AG09309 (cell line): Measurements from ENCODE around the gene NEAT1.
A peak's percentile ranks its signal among the peaks of the same experiment; 100 is the strongest.
"Not testable (repeated sequence)": the region's sequence is repeated elsewhere in the genome, so short reads cannot be mapped to it uniquely, and the experiment has no call there.

Source experiments
- DNase-seq: peaks from one replicate; pipeline ENCODE4 v3.0.0-alpha.2; 2010; ENCODE audit warnings: low read depth
- H3K4me3 ChIP-seq: 2 replicates; pipeline ENCODE4 v1.5.1; 2011; ENCODE audit warnings: mild to moderate bottlenecking, low read depth, low read length, moderate library complexity; ENCODE audit not compliant: control insufficient read depth
- TF ChIP-seq, protein P1 (sequence below): IDR thresholded peaks from 2 replicates; pipeline ENCODE4 v1.5.1; 2011; ENCODE audit warnings: mild to moderate bottlenecking, low read depth, low read length, inconsistent platforms; ENCODE audit not compliant: insufficient read depth, control insufficient read depth; ENCODE audit errors: missing control alignments

Gene NEAT1

GRCh38 chr11:65454311-65454695 lies 31.7 kb downstream of the NEAT1 start:
- TF ChIP-seq, protein P1, sequence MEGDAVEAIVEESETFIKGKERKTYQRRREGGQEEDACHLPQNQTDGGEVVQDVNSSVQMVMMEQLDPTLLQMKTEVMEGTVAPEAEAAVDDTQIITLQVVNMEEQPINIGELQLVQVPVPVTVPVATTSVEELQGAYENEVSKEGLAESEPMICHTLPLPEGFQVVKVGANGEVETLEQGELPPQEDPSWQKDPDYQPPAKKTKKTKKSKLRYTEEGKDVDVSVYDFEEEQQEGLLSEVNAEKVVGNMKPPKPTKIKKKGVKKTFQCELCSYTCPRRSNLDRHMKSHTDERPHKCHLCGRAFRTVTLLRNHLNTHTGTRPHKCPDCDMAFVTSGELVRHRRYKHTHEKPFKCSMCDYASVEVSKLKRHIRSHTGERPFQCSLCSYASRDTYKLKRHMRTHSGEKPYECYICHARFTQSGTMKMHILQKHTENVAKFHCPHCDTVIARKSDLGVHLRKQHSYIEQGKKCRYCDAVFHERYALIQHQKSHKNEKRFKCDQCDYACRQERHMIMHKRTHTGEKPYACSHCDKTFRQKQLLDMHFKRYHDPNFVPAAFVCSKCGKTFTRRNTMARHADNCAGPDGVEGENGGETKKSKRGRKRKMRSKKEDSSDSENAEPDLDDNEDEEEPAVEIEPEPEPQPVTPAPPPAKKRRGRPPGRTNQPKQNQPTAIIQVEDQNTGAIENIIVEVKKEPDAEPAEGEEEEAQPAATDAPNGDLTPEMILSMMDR: no peak
- no peak for DNase-seq
- peak overlapping the region; percentile 58 for H3K4me3 ChIP-seq

GRCh38 chr11:65454696-65455456 lies 32.3 kb downstream of the NEAT1 start:
- DNase-seq: no peak
- H3K4me3 ChIP-seq: peak overlapping the region; percentile 58
- TF ChIP-seq, protein P1: no peak

DNA sequence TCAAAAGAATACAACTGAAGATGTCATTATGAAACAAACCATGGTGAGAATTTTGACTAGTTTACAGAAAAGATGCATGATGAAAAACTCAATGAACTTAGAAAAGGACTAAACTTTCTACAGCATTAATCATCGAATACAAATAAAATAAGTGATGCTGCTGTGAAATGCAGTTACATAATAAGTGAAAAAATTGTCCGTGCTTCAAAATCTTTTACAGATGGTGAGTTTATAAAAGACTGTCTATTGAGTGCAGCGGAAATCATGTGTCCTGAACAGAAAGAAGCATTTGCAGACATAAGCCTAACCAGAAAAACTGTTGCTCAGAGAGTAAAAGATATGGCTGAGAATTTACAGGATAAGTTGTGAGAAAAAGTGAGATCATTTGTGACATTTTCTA lies 33.8 kb downstream of the NEAT1 start:
- H3K4me3 ChIP-seq: no peak overlapping the region
- TF ChIP-seq, protein P1: no peak
- DNase-seq: no peak

GRCh38 chr11:65459552-65459951 lies 37.0 kb downstream of the NEAT1 start:
- H3K4me3 ChIP-seq: no peak overlapping the region
- TF ChIP-seq, protein P1: no peak
- no peak for DNase-seq

- not testable (repeated sequence) for H3K4me3 ChIP-seq, DNase-seq
Measured at GRCh38 chr11:65465471-65465870, 42.9 kb downstream of the NEAT1 start.

DNA sequence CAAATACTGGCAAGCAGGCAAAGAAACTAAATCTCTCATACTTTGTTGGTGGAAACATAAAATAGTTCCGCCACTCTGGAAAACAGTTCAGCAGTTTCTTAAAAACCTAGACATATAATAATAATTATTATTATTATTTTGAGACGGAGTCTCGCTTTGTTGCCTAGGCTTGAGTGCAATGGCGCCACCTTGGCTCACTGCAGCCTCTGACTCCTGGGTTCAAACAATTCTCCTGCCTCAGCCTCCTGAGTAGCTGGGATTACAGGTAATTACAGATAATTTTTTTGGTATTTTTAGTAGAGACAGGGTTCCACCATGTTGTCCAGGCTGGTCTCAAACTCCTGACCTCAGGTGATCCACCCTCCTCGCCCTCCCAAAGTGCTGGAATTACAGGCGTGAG lies 44.7 kb downstream of the NEAT1 start:
- not testable (repeated sequence) for H3K4me3 ChIP-seq, DNase-seq

- H3K4me3 ChIP-seq: no peak overlapping the region
- TF ChIP-seq, protein P1: peak; percentile 49
- no peak for DNase-seq
Measured at GRCh38 chr11:65468874-65469333, 46.3 kb downstream of the NEAT1 start.
